K562 (cell line): ENCODE measurements around the gene ITGA7. TPM values are rescaled to one million over a fixed set of nuclear protein-coding genes. Genes with fewer than 3 reads are reported as not detected.

ENCODE experiments used
- ATAC-seq: fragments of 200-7000 bp; cut with Tn5 transposase; 3 replicates; pipeline ENCODE4 v1.9.1; 2020; ENCODE audit warnings: moderate library complexity
- BruUV-seq: library from RNA; stranded (reverse); fragments of 400-500 nt; replicated peaks from 2 replicates; lab custom pipeline; 2021; lab: Mats Ljungman, UMichigan
- CTCF ChIA-PET: fragments of 300-600 bp; formaldehyde crosslinking; extraction: SDS; loops from one replicate; lab custom pipeline; 2021; ENCODE audit warnings: low intra/inter-chr PET ratio; lab: Yijun Ruan, JAX
- POLR2A ChIA-PET: fragments of 300-600, 350-650 bp; sonication (Branson Sonifier 250); formaldehyde crosslinking; extraction: SDS; loops from one replicate; lab custom pipeline; 2021; ENCODE audit warnings: antibody characterized with exemption, inconsistent platforms; lab: Yijun Ruan, JAX
- DNase-seq, 4 experiments: peaks; one replicate each; pipeline versions ENCODE4 v3.0.0 to v3.0.0-alpha.2; 2011 to 2018; ENCODE audit warnings: low spot score in 3 of 4, mixed read lengths in 3 of 4; ENCODE audit errors: extremely low read depth in 1 of 4
- FAIRE-seq: peaks from 2 replicates; lab custom pipeline; 2011; peaks lifted over from hg19 to GRCh38; lab: Jason Lieb, UNC
- H2AFZ ChIP-seq: 2 replicates; pipeline ENCODE4 v1.6.0; 2011; ENCODE audit warnings: low read depth, low read length, control low read depth, inconsistent platforms
- H3K27ac ChIP-seq: fragments of 200-600 bp; 3 replicates; pipeline ENCODE4 v1.8.0; 2011; ENCODE audit warnings: low read depth, mild to moderate bottlenecking, control low read depth, inconsistent platforms, low read length, moderate library complexity, mixed read lengths; ENCODE audit errors: extremely low read depth
- H3K27me3 ChIP-seq, 2 experiments: fragments of 300-600 bp in 1 of 2; 2 replicates in 1 of 2; 3 replicates in 1 of 2; pipeline versions ENCODE4 v1.6.0 to v1.8.0; 2011; ENCODE audit warnings: inconsistent platforms in 2 of 2, low read length in 2 of 2, mild to moderate bottlenecking in 1 of 2, mixed read lengths in 1 of 2, moderate library complexity in 1 of 2; ENCODE audit not compliant: control insufficient read depth in 2 of 2, insufficient read depth in 2 of 2
- H3K36me3 ChIP-seq: fragments of 300-600 bp; 3 replicates; pipeline ENCODE4 v1.8.0; 2011; ENCODE audit warnings: mild to moderate bottlenecking, low read length, inconsistent platforms; ENCODE audit not compliant: control insufficient read depth, insufficient read depth
- H3K4me1 ChIP-seq, 2 experiments: fragments of 200-600 bp in 1 of 2; replicated peaks in 1 of 2; 2 replicates in 1 of 2; 3 replicates in 1 of 2; pipeline versions ENCODE4 v1.5.1 to v1.8.0; 2011; ENCODE audit warnings: inconsistent platforms in 2 of 2, low read length in 2 of 2, mild to moderate bottlenecking in 1 of 2, mixed read lengths in 1 of 2, moderate library complexity in 1 of 2; ENCODE audit not compliant: control insufficient read depth in 2 of 2, insufficient read depth in 2 of 2
- H3K4me2 ChIP-seq: 2 replicates; pipeline ENCODE4 v1.6.1; 2011; ENCODE audit warnings: low read length, control low read depth, inconsistent platforms, mixed read lengths; ENCODE audit not compliant: insufficient read depth
- H3K4me3 ChIP-seq: fragments of 200-600 bp; sonication (generic), shearing (Covaris generic); 2 replicates; pipeline ENCODE4 v1.5.1; 2016; ENCODE audit warnings: control low read depth, inconsistent platforms
- H3K79me2 ChIP-seq: fragments of 200-600 bp; 3 replicates; pipeline ENCODE4 v1.8.0; 2011; ENCODE audit warnings: low read length, inconsistent platforms; ENCODE audit not compliant: control insufficient read depth, insufficient read depth
- H3K9ac ChIP-seq, 2 experiments: 2 replicates each; pipeline versions ENCODE4 v1.6.0 to v1.6.1; 2011; ENCODE audit warnings: low read depth in 2 of 2, low read length in 2 of 2, control low read depth in 1 of 2, inconsistent platforms in 1 of 2, mild to moderate bottlenecking in 1 of 2, mixed read lengths in 1 of 2; ENCODE audit not compliant: insufficient read depth in 1 of 2
- H3K9me1 ChIP-seq: one replicate; pipeline ENCODE4 v1.6.0; 2011; ENCODE audit warnings: inconsistent platforms, mild to moderate bottlenecking, low read length, moderate library complexity; ENCODE audit not compliant: control insufficient read depth, insufficient read depth
- H3K9me3 ChIP-seq: replicated peaks from 2 replicates; pipeline ENCODE4 v1.5.1; 2011; ENCODE audit warnings: low read depth, low read length, inconsistent platforms; ENCODE audit not compliant: control insufficient read depth, insufficient read depth
- H4K20me1 ChIP-seq: replicated peaks from 2 replicates; pipeline ENCODE4 v1.6.1; 2011; ENCODE audit warnings: low read length, inconsistent platforms, mixed read lengths; ENCODE audit not compliant: control insufficient read depth, insufficient read depth
- CEBPB ChIP-seq: fragments of 450-650 bp; IDR thresholded peaks from 2 replicates; pipeline ENCODE4 v1.6.1; 2016; ENCODE audit warnings: missing genetic modification characterization, missing compliant biosample characterization
- CEBPG ChIP-seq, 3 experiments: fragments of 200-800 bp in 1 of 3; sonication (Bioruptor generic) in 1 of 3; sonication (generic) in 1 of 3; formaldehyde crosslinking in 1 of 3; IDR thresholded peaks in 2 of 3; conservative IDR thresholded peaks in 1 of 3; 2 replicates each; pipeline versions ENCODE4 v1.6.1 to v1.8.0; 2016 to 2022; ENCODE audit warnings: missing compliant biosample characterization in 2 of 3, missing genetic modification characterization in 2 of 3, mild to moderate bottlenecking in 1 of 3, missing genetic modification reagents in 1 of 3
- DMBX1 ChIP-seq: fragments of 250-450 bp; sonication (Bioruptor Pico); IDR thresholded peaks from 2 replicates; pipeline ENCODE4 v1.8.0; 2022; ENCODE audit warnings: inconsistent platforms, mild to moderate bottlenecking, moderate library complexity, borderline replicate concordance
- MAZ ChIP-seq, 2 experiments: fragments of 450-650 bp in 1 of 2; sonication (generic) in 1 of 2; formaldehyde crosslinking; IDR thresholded peaks in 1 of 2; conservative IDR thresholded peaks in 1 of 2; 2 replicates each; pipeline versions ENCODE4 v1.4.0 to v1.5.0; 2020; ENCODE audit warnings: mild to moderate bottlenecking in 1 of 2, missing genetic modification reagents in 1 of 2
- OTX1 ChIP-seq: fragments of 450-650 bp; formaldehyde crosslinking; IDR thresholded peaks from 2 replicates; pipeline ENCODE4 v1.4.0; 2022; ENCODE audit warnings: mild to moderate bottlenecking
- PHTF2 ChIP-seq: fragments of 250-450 bp; sonication (Bioruptor Pico); IDR thresholded peaks from 2 replicates; pipeline ENCODE4 v1.5.0; 2021; ENCODE audit warnings: mild to moderate bottlenecking
- POU5F1 ChIP-seq: fragments of 150-350 bp; IDR thresholded peaks from 2 replicates; pipeline ENCODE4 v1.6.1; 2014; ENCODE audit warnings: borderline replicate concordance, low read length, low read depth, mild to moderate bottlenecking; ENCODE audit not compliant: partially characterized antibody
- RBM39 ChIP-seq: fragments of 200-400 bp; formaldehyde crosslinking; optimal IDR thresholded peaks from 2 replicates; pipeline ENCODE3; 2018; ENCODE audit warnings: low read depth, low read length
- THAP7 ChIP-seq: fragments of 250-450 bp; sonication (Bioruptor Pico); IDR thresholded peaks from 2 replicates; pipeline ENCODE4 v1.5.0; 2021
- ZNF57 ChIP-seq: fragments of 450-650 bp; formaldehyde crosslinking; IDR thresholded peaks from 2 replicates; pipeline ENCODE4 v1.4.0; 2020; ENCODE audit warnings: mild to moderate bottlenecking, moderate library complexity
- WGBS: fragments of 100-300 bp; shearing (Covaris generic); methylation state at CpG from one replicate; pipeline ENCODE4 v1.1.6; 2016; ENCODE audit warnings: low coverage, mixed read lengths; ENCODE audit not compliant: insufficient coverage; ENCODE audit errors: missing lambda C conversion rate; 5-methylcytosine and 5-hydroxymethylcytosine counted together
- in situ Hi-C: fragments of 300-500 bp; cut with MboI; formaldehyde crosslinking; loops from 4 replicates; pipeline ENCODE4 v1.15.0; 2018; ENCODE audit warnings: inconsistent platforms, mixed read lengths
- intact Hi-C: fragments of 100-400 bp; cut with micrococcal nuclease; formaldehyde crosslinking; loops from 2 replicates; pipeline ENCODE4 v1.14.2; 2022
- polyA plus RNA-seq, 8 experiments: library from polyadenylated mRNA; depleted of rRNA in 4 of 8; stranded (reverse) in 5 of 8; unstranded in 3 of 8; fragments of >200 nt; fragmentation: Nextera tagmentation in 2 of 8; fragmentation: Illumina TruSeq in 1 of 8; extraction: Ambion mirVana in 2 of 8; extraction: Trizol in 1 of 8; gene quantifications; 2 replicates each; pipeline versions ENCODE4 v1.2.1 to v1.2.3, GENCODE V29; 2011 to 2014; ENCODE audit warnings: inconsistent platforms in 1 of 8, missing spikeins in 1 of 8
- total RNA-seq, 7 experiments: library from RNA; depleted of rRNA in 6 of 7; stranded (reverse); fragments of >200 nt in 6 of 7; fragmentation: Illumina TruSeq in 2 of 7; extraction: Trizol in 2 of 7; gene quantifications; 2 replicates each; pipeline versions ENCODE4 v1.2.1 to v1.2.3, GENCODE V29; 2011 to 2021; ENCODE audit warnings: low replicate concordance in 1 of 7
- TF ChIP-seq, protein P1 (sequence below), 2 experiments: fragments of 450-650 bp in 1 of 2; sonication (generic) in 1 of 2; formaldehyde crosslinking in 1 of 2; IDR thresholded peaks in 1 of 2; conservative IDR thresholded peaks in 1 of 2; 2 replicates each; pipeline versions ENCODE4 v1.6.1 to v1.8.1; 2016 to 2023; ENCODE audit warnings: mild to moderate bottlenecking in 2 of 2, moderate library complexity in 2 of 2, inconsistent platforms in 1 of 2, missing genetic modification reagents in 1 of 2

The ITGA7 gene
- total and polyA plus RNA-seq, 9 of the 15 experiments (the other 6 are each of a cell fraction or from before 2014, with no cell fraction given): 0.11 to 2.3 (median 0.56) TPM; not detected in 1

DNA sequence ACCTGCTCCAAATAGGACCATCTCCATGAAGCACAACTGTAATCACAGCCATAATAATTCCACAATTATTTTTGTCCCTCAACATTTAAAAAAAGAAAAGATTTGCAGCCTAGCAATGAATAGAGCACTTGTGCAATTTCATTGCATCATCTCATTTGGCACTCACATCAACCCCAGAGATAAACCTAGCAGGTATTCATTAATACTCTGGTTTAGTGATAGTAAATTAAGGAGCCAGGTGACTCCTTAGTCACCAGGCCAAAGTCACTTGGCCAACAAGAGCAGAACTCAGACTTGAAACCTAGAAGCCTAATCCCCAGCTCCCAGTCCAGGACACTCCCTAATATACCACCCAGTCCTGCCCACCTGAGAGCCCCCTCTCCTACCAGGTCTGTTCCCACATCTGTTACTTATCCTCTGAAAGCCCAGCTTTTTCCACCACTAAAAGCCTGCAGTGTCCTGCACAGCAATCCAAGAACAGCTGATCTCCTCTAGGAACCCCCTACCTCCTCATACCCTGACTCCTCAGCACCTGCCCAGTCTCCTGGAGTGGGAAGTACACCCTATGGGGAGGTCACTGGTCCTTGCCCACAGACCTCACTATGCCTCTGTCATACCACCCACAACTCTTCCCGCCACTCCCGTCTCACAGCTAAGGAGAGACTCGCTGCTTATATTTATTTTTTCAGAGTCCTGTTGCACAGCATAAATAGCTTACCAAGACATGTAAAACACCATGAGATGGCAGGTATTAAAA lies 48.9 kb downstream of the ITGA7 start:
- Histone ChIP-seq H3K27ac (no peak overlapping the region), H3K4me1 (peaks cover 0 to 11% of the 10 kb centered on the region in 2 experiments; a peak in 3 of 5 replicates), H3K9me3 (peaks cover 2% of the 10 kb centered on the region), H4K20me1 (no peaks in the 10 kb centered on the region), H2AFZ (peak overlapping the region; percentile 74; the same call in 1 of the 2 replicates), H3K79me2 (no peaks in the 10 kb centered on the region), H3K27me3 (peaks cover 0 to 2% of the 10 kb centered on the region in 2 experiments; a peak in 1 of 5 replicates), H3K9me1 (no peaks in the 10 kb centered on the region), H3K4me2 (no peak overlapping the region; the same call in 1 of the 2 replicates), H3K36me3 (no peaks in the 10 kb centered on the region), H3K9ac (no peak overlapping the region; a peak in 1 of 4 replicates), H3K4me3 (no peak overlapping the region)
- in situ Hi-C loops (no loop called here), intact Hi-C loops (loop anchor here (1.0 kb wide), 2 partner anchors 64 to 78 kb away; no protein-coding TSS in a partner anchor)
- POLR2A ChIA-PET: interaction anchor here (0.5 to 0.9 kb wide), 2 partner anchors 12 to 126 kb away, joined by 3 to 4 read pairs; no protein-coding TSS in a partner anchor
- ATAC-seq (no peak), DNase-seq (no peak), FAIRE-seq (no peak)
- BruUV-seq: no TSS peak
- 13% methylated on average over 3 of the region's 3 CpGs for WGBS
- TF ChIP-seq CEBPG (CRISPR knock-in tag; IDR thresholded peaks at IDR 0.05) (no peak), CEBPG (tag; conservative IDR thresholded peaks at IDR 0.05 in 1 of 2, IDR thresholded peaks at IDR 0.05 in 1 of 2) (peak; percentile 68 to 72), THAP7 (CRISPR knock-in tag) (no peak), RBM39 (no peak), OTX1 (CRISPR knock-in tag) (no peak), POU5F1 (no peak), DMBX1 (CRISPR knock-in tag) (no peak), ZNF57 (CRISPR knock-in tag) (no peak), PHTF2 (CRISPR knock-in tag) (no peak), CEBPB (tag) (peak; percentile 58), MAZ (CRISPR knock-in tag; conservative IDR thresholded peaks at IDR 0.05 in 1 of 2, IDR thresholded peaks at IDR 0.05 in 1 of 2) (no peak)
- TF ChIP-seq, protein P1, sequence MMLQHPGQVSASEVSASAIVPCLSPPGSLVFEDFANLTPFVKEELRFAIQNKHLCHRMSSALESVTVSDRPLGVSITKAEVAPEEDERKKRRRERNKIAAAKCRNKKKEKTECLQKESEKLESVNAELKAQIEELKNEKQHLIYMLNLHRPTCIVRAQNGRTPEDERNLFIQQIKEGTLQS (IDR thresholded peaks at IDR 0.05): peak; percentile 37; the same call in 1 of the 2 replicates
- TF ChIP-seq, protein P1 (CRISPR knock-in tag; conservative IDR thresholded peaks at IDR 0.05): no peak
- CTCF ChIA-PET: no interaction called here
